ENCODE measurements around the gene POLD2.
A peak's percentile ranks its signal among the peaks of the same experiment; 100 is the strongest.

Gene POLD2

GRCh38 chr7:44152971-44153947, 29.9 kb upstream of the POLD2 start:
- no peak for DNase-seq (ENCODE audit: low read depth)

- DNase-seq (ENCODE audit: low read depth): no peak
These were observed 28.6 kb upstream of the POLD2 start for GRCh38 chr7:44151956-44152355.

- DNase-seq (ENCODE audit: low read depth): no peak
These were observed 27.9 kb upstream of the POLD2 start for GRCh38 chr7:44150966-44151941.

GRCh38 chr7:44150466-44150832, 27.1 kb upstream of the POLD2 start:
- DNase-seq (ENCODE audit: low read depth): no peak

GRCh38 chr7:44149571-44150465, 26.5 kb upstream of the POLD2 start:
- no peak for DNase-seq (ENCODE audit: low read depth)

- no peak for DNase-seq (ENCODE audit: low read depth)
These were observed 25.7 kb upstream of the POLD2 start for GRCh38 chr7:44148961-44149536.

- DNase-seq (ENCODE audit: low read depth): no peak
These were observed 24.8 kb upstream of the POLD2 start for GRCh38 chr7:44148166-44148565.

- no peak for DNase-seq (ENCODE audit: low read depth)
These were observed 24.0 kb upstream of the POLD2 start for GRCh38 chr7:44147026-44147991.

GRCh38 chr7:44145969-44146911, 22.9 kb upstream of the POLD2 start:
- peak; percentile 36 for DNase-seq (ENCODE audit: low read depth)

- peak; percentile 24 for DNase-seq (ENCODE audit: low read depth)
These were observed 22.2 kb upstream of the POLD2 start for GRCh38 chr7:44145479-44145968.

GRCh38 chr7:44144968-44145478, 21.7 kb upstream of the POLD2 start:
- DNase-seq (ENCODE audit: low read depth): no peak

GRCh38 chr7:44144426-44144967, 21.1 kb upstream of the POLD2 start:
- no peak for DNase-seq (ENCODE audit: low read depth)

- DNase-seq (ENCODE audit: low read depth): no peak
These were observed 20.4 kb upstream of the POLD2 start for GRCh38 chr7:44143646-44144250.

- DNase-seq (ENCODE audit: low read depth): no peak
These were observed 18.7 kb upstream of the POLD2 start for GRCh38 chr7:44142028-44142427.

- DNase-seq (ENCODE audit: low read depth): no peak
These were observed 18.0 kb upstream of the POLD2 start, which contains the start of gene MYL7 for GRCh38 chr7:44141221-44141850. TSS of gene MYL7 (minus strand) at chr7:44141332. CDS start at chr7:44141305, 27 bp downstream.

GRCh38 chr7:44140341-44140740, 17.0 kb upstream of the POLD2 start:
- DNase-seq (ENCODE audit: low read depth): no peak
